HepG2 (cell line): ENCODE data around the gene RDH8. TPM values are rescaled to one million over a fixed set of nuclear protein-coding genes. Genes with fewer than 3 reads are reported as not detected.

Experiments used
- ATAC-seq: fragments of 200-7000 bp; cut with Tn5 transposase; 3 replicates; pipeline ENCODE4 v1.9.1; 2020; ENCODE audit warnings: mild to moderate bottlenecking, moderate library complexity
- BruUV-seq: library from RNA; stranded (reverse); fragments of 400-500 nt; replicated peaks from 2 replicates; lab custom pipeline; 2021; lab: Mats Ljungman, UMichigan
- CTCF ChIA-PET: fragments of 300-600 bp; formaldehyde crosslinking; extraction: SDS; loops from one replicate; lab custom pipeline; 2021; ENCODE audit warnings: low total read pairs, inconsistent platforms, low intra/inter-chr PET ratio; lab: Yijun Ruan, JAX
- POLR2A ChIA-PET: fragments of 350-600 bp; sonication (Branson Sonifier 250); formaldehyde crosslinking; loops from one replicate; lab custom pipeline; 2020; ENCODE audit warnings: antibody characterized with exemption, inconsistent platforms; lab: Yijun Ruan, JAX
- DNase-seq: peaks from one replicate; pipeline ENCODE4 v3.0.0-alpha.2; 2015; ENCODE audit warnings: low spot score
- FAIRE-seq: peaks from 3 replicates; lab custom pipeline; 2011; peaks lifted over from hg19 to GRCh38; lab: Jason Lieb, UNC
- H2AFZ ChIP-seq: one replicate; pipeline ENCODE4 v1.6.1; 2011; ENCODE audit warnings: low read length, inconsistent platforms
- H3K27ac ChIP-seq: fragments of 300-600 bp; 3 replicates; pipeline ENCODE4 v1.8.0; 2011; ENCODE audit warnings: mixed run types, mild to moderate bottlenecking, mixed read lengths, low read length, inconsistent platforms; ENCODE audit not compliant: insufficient read depth; ENCODE audit errors: extremely low read length
- H3K27me3 ChIP-seq, 2 experiments: fragments of 200-600 bp in 1 of 2; 2 replicates in 1 of 2; 3 replicates in 1 of 2; pipeline versions ENCODE4 v1.6.0 to v1.8.0; 2011; ENCODE audit warnings: low read length in 2 of 2, mild to moderate bottlenecking in 2 of 2, moderate library complexity in 2 of 2, inconsistent platforms in 1 of 2; ENCODE audit not compliant: insufficient read depth in 2 of 2, control insufficient read depth in 1 of 2
- H3K36me3 ChIP-seq, 2 experiments: fragments of 200-600 bp in 1 of 2; replicated peaks in 1 of 2; 2 replicates in 1 of 2; 3 replicates in 1 of 2; pipeline versions ENCODE4 v1.5.1 to v1.8.0; 2011; ENCODE audit warnings: low read length in 2 of 2, inconsistent platforms in 1 of 2; ENCODE audit not compliant: insufficient read depth in 2 of 2, control insufficient read depth in 1 of 2
- H3K4me1 ChIP-seq: 2 replicates; pipeline ENCODE4 v1.5.1; 2012; ENCODE audit warnings: low read length, inconsistent platforms; ENCODE audit not compliant: insufficient read depth
- H3K4me2 ChIP-seq: 2 replicates; pipeline ENCODE4 v1.6.0; 2011; ENCODE audit warnings: low read depth, low read length, inconsistent platforms
- H3K4me3 ChIP-seq, 3 experiments: fragments of 200-600 bp in 1 of 3; sonication (generic), shearing (Covaris generic) in 1 of 3; replicated peaks in 1 of 3; 2 replicates each; pipeline ENCODE4 v1.5.1; 2011 to 2016; ENCODE audit warnings: low read length in 3 of 3, inconsistent platforms in 2 of 3, low read depth in 2 of 3, mild to moderate bottlenecking in 2 of 3, control low read depth in 1 of 3, mixed read lengths in 1 of 3; ENCODE audit not compliant: insufficient read depth in 1 of 3
- H3K79me2 ChIP-seq: one replicate; pipeline ENCODE4 v1.6.1; 2011; ENCODE audit warnings: low read length, inconsistent platforms; ENCODE audit not compliant: insufficient read depth
- H3K9ac ChIP-seq: 2 replicates; pipeline ENCODE4 v1.6.0; 2011; ENCODE audit warnings: mild to moderate bottlenecking, low read depth, low read length, inconsistent platforms; ENCODE audit not compliant: insufficient read depth
- H3K9me3 ChIP-seq: 2 replicates; pipeline ENCODE4 v1.5.1; 2012; ENCODE audit warnings: mild to moderate bottlenecking, low read length
- H4K20me1 ChIP-seq: 2 replicates; pipeline ENCODE4 v1.6.0; 2011; ENCODE audit warnings: inconsistent platforms, mild to moderate bottlenecking, low read length, moderate library complexity; ENCODE audit not compliant: insufficient read depth
- FOSL1 ChIP-seq: sonication (generic); formaldehyde crosslinking; IDR thresholded peaks from 2 replicates; pipeline ENCODE4 v1.9.0; 2021; ENCODE audit warnings: missing genetic modification reagents, borderline replicate concordance
- PCBP2 ChIP-seq: fragments of 200-400 bp; formaldehyde crosslinking; optimal IDR thresholded peaks from 2 replicates; pipeline ENCODE3; 2018; ENCODE audit warnings: low read length, low read depth; ENCODE audit not compliant: poor library complexity, severe bottlenecking
- SOX13 ChIP-seq, 3 experiments: fragments of 450-650 bp in 1 of 3; sonication (generic) in 1 of 3; formaldehyde crosslinking in 1 of 3; IDR thresholded peaks in 2 of 3; conservative IDR thresholded peaks in 1 of 3; 2 replicates each; pipeline versions ENCODE4 v1.5.0 to v1.6.1; 2016 to 2020; ENCODE audit warnings: antibody characterized with exemption in 1 of 3, mild to moderate bottlenecking in 1 of 3, missing compliant biosample characterization in 1 of 3, missing genetic modification reagents in 1 of 3, moderate library complexity in 1 of 3
- TCF7 ChIP-seq: sonication (generic); IDR thresholded peaks from 2 replicates; pipeline ENCODE4 v1.6.1; 2016; ENCODE audit warnings: antibody characterized with exemption, low read depth
- THAP11 ChIP-seq: IDR thresholded peaks from 2 replicates; pipeline ENCODE4 v1.6.1; 2016; ENCODE audit warnings: missing biosample characterization, missing genetic modification reagents
- ZNF143 ChIP-seq: sonication (generic); formaldehyde crosslinking; IDR thresholded peaks from 2 replicates; pipeline ENCODE4 v1.4.0; 2020; ENCODE audit warnings: missing genetic modification reagents
- ZNF768 ChIP-seq: sonication (generic); formaldehyde crosslinking; IDR thresholded peaks from 2 replicates; pipeline ENCODE4 v1.4.0; 2020; ENCODE audit warnings: missing genetic modification reagents
- WGBS: methylation state at CpG from one replicate; pipeline ENCODE4 v1.1.6; 2017; ENCODE audit warnings: low lambda C conversion rate; 5-methylcytosine and 5-hydroxymethylcytosine counted together
- in situ Hi-C: cut with HindIII; loops from 2 replicates; pipeline ENCODE4 v1.10.0; 2017; ENCODE audit warnings: low pct_unique_long_range_greater_than_20kb; ENCODE audit not compliant: extremely low pct_ligation_motif_present
- intact Hi-C: fragments of 100-400 bp; cut with micrococcal nuclease; formaldehyde crosslinking; loops from one replicate; pipeline ENCODE4 v1.10.0; 2022; ENCODE audit not compliant: unreplicated experiment
- polyA plus RNA-seq, 8 experiments: library from polyadenylated mRNA; depleted of rRNA in 3 of 8; stranded (reverse) in 7 of 8; unstranded in 1 of 8; fragments of >200 nt; fragmentation: Illumina TruSeq in 4 of 8; extraction: Trizol in 4 of 8; gene quantifications; 2 replicates each; pipeline versions ENCODE4 v1.2.1 to v1.2.3, GENCODE V29; 2011 to 2016; ENCODE audit warnings: low read depth in 4 of 8, missing spikeins in 1 of 8, mixed read lengths in 1 of 8; ENCODE audit not compliant: insufficient read depth in 1 of 8
- total RNA-seq, 5 experiments: library from RNA; depleted of rRNA; stranded (reverse); fragments of >200 nt; fragmentation: Illumina TruSeq; extraction: Trizol; gene quantifications; 2 replicates each; pipeline ENCODE4 v1.2.3, GENCODE V29; 2016; ENCODE audit warnings: low read depth in 1 of 5
- TF ChIP-seq, protein P1 (sequence below): sonication (generic); formaldehyde crosslinking; IDR thresholded peaks from 2 replicates; pipeline ENCODE4 v1.8.0; 2022; ENCODE audit warnings: missing genetic modification reagents, mild to moderate bottlenecking, borderline replicate concordance
- TF ChIP-seq, protein P2 (sequence below): sonication (generic); formaldehyde crosslinking; IDR thresholded peaks from 2 replicates; pipeline ENCODE4 v1.4.0; 2020; ENCODE audit warnings: missing genetic modification reagents, borderline replicate concordance
- TF ChIP-seq, protein P3 (sequence below): sonication (generic); formaldehyde crosslinking; IDR thresholded peaks from 2 replicates; pipeline ENCODE4 v1.4.0; 2020; ENCODE audit warnings: missing genetic modification reagents

RDH8 gene
- total and polyA plus RNA-seq, 2 of the 13 experiments (the other 11 are each of a cell fraction or from before 2014, with no cell fraction given): not detected

DNA sequence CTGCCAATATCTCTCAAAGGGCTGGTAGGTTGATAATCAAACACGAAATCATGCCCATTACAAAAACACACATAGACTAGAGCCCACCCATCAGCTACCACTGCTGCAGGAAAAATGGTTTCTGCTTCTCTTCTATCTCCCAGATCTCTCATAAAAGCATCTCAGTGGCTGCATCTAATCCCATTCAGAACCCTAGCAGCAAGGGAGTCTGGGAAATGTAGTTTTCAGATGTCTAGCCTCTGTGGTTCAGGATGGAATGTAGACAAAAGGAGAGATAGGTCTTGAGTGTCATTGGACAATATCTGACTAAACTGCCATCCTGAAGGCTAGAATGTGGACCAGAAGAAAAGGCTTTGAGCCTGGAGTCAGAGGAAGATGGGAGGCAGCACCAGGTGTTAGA lies 32.1 kb downstream of the RDH8 start:
- Histone ChIP-seq H3K9ac (no peak overlapping the region), H3K4me2 (no peak overlapping the region), H3K4me1 (no peaks in the 10 kb centered on the region), H4K20me1 (no peaks in the 10 kb centered on the region), H3K36me3 (no peaks in the 10 kb centered on the region), H3K27me3 (no peaks in the 10 kb centered on the region)
- CTCF ChIA-PET: no interaction called here
- DNase-seq: no peak
- no TSS peak for BruUV-seq
- TF ChIP-seq ZNF143 (CRISPR knock-in tag) (peak; percentile 78), TCF7 (no peak), THAP11 (CRISPR knock-in tag) (peak; percentile 92)
- TF ChIP-seq, all 625 proteins: peak for 2
- intact Hi-C loops (no loop called here), in situ Hi-C loops (no loop called here)
- Histone ChIP-seq H3K79me2 (no peaks in the 10 kb centered on the region), H3K9me3 (no peaks in the 10 kb centered on the region), H2AFZ (no peak overlapping the region), H3K4me3 (no peak overlapping the region), H3K27ac (no peak overlapping the region)
- FAIRE-seq (no peak), ATAC-seq (no peak)
- POLR2A ChIA-PET: no interaction called here
- WGBS: 0% methylated on average over 1 of the region's 1 CpG

DNA sequence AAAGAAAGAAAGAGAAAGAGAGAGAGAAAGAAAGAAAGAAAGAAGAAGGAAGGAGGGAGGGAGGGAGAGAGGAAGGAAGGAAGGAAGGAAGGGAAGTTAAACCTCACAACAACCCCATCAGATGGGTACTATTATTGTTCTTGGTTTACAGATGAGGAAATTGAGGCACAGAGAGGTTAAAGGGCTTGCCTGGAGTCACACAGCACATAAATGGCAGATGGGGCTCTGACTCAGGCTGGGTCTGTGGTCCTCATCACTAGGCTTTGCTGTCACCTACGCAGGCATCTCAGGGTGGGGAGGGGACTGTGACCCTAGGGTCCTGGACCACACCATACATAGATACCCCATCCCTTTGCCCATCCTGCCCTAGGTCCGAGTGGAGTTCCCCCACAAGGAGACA lies 36.3 kb downstream of the RDH8 start:
- ChIA-PET POLR2A (no interaction called here), CTCF (no interaction called here)
- TF ChIP-seq, protein P1, sequence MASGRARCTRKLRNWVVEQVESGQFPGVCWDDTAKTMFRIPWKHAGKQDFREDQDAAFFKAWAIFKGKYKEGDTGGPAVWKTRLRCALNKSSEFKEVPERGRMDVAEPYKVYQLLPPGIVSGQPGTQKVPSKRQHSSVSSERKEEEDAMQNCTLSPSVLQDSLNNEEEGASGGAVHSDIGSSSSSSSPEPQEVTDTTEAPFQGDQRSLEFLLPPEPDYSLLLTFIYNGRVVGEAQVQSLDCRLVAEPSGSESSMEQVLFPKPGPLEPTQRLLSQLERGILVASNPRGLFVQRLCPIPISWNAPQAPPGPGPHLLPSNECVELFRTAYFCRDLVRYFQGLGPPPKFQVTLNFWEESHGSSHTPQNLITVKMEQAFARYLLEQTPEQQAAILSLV: no peak
- TF ChIP-seq, protein P2, sequence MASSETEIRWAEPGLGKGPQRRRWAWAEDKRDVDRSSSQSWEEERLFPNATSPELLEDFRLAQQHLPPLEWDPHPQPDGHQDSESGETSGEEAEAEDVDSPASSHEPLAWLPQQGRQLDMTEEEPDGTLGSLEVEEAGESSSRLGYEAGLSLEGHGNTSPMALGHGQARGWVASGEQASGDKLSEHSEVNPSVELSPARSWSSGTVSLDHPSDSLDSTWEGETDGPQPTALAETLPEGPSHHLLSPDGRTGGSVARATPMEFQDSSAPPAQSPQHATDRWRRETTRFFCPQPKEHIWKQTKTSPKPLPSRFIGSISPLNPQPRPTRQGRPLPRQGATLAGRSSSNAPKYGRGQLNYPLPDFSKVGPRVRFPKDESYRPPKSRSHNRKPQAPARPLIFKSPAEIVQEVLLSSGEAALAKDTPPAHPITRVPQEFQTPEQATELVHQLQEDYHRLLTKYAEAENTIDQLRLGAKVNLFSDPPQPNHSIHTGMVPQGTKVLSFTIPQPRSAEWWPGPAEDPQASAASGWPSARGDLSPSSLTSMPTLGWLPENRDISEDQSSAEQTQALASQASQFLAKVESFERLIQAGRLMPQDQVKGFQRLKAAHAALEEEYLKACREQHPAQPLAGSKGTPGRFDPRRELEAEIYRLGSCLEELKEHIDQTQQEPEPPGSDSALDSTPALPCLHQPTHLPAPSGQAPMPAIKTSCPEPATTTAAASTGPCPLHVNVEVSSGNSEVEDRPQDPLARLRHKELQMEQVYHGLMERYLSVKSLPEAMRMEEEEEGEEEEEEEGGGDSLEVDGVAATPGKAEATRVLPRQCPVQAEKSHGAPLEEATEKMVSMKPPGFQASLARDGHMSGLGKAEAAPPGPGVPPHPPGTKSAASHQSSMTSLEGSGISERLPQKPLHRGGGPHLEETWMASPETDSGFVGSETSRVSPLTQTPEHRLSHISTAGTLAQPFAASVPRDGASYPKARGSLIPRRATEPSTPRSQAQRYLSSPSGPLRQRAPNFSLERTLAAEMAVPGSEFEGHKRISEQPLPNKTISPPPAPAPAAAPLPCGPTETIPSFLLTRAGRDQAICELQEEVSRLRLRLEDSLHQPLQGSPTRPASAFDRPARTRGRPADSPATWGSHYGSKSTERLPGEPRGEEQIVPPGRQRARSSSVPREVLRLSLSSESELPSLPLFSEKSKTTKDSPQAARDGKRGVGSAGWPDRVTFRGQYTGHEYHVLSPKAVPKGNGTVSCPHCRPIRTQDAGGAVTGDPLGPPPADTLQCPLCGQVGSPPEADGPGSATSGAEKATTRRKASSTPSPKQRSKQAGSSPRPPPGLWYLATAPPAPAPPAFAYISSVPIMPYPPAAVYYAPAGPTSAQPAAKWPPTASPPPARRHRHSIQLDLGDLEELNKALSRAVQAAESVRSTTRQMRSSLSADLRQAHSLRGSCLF (CRISPR knock-in tag): no peak
- TF ChIP-seq SOX13 (IDR thresholded peaks at IDR 0.05) (no peak), SOX13 (CRISPR knock-in tag; conservative IDR thresholded peaks at IDR 0.05 in 1 of 2, IDR thresholded peaks at IDR 0.05 in 1 of 2) (no peak), FOSL1 (CRISPR knock-in tag) (no peak), ZNF768 (CRISPR knock-in tag) (peak; percentile 84), PCBP2 (no peak)
- TF ChIP-seq, protein P3, sequence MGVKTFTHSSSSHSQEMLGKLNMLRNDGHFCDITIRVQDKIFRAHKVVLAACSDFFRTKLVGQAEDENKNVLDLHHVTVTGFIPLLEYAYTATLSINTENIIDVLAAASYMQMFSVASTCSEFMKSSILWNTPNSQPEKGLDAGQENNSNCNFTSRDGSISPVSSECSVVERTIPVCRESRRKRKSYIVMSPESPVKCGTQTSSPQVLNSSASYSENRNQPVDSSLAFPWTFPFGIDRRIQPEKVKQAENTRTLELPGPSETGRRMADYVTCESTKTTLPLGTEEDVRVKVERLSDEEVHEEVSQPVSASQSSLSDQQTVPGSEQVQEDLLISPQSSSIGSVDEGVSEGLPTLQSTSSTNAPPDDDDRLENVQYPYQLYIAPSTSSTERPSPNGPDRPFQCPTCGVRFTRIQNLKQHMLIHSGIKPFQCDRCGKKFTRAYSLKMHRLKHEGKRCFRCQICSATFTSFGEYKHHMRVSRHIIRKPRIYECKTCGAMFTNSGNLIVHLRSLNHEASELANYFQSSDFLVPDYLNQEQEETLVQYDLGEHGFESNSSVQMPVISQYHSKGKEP (CRISPR knock-in tag): no peak
- no peak overlapping the region for H2AFZ ChIP-seq
- no peaks in the 10 kb centered on the region for H3K4me1 ChIP-seq
- ATAC-seq (no peak), DNase-seq (no peak), FAIRE-seq (no peak)
- H3K9me3 ChIP-seq: no peaks in the 10 kb centered on the region
- H4K20me1 ChIP-seq: no peaks in the 10 kb centered on the region
- WGBS: 0% methylated on average over 2 of the region's 2 CpGs
- H3K27ac ChIP-seq: no peak overlapping the region
- H3K4me3 ChIP-seq: no peak overlapping the region
- intact Hi-C loops (no loop called here), in situ Hi-C loops (no loop called here)
- no TSS peak for BruUV-seq
- no peak overlapping the region for H3K4me2 ChIP-seq
- no peak overlapping the region for H3K9ac ChIP-seq
- H3K79me2 ChIP-seq: no peaks in the 10 kb centered on the region
- H3K36me3 ChIP-seq: no peaks in the 10 kb centered on the region
- H3K27me3 ChIP-seq: 0 out of 5 replicates have a peak, but pooled peaks cover 0 to 7% of the 10 kb centered on the region in 2 experiments
